NCI-H1694 treated with DMSO at 0.1 percent for 48 hours (cell line): Measurements from ENCODE around the gene SETD2.
"Not testable (repeated sequence)": the region's sequence is repeated elsewhere in the genome, so short reads cannot be mapped to it uniquely, and the experiment has no call there.

Experiments used
- DNase-seq: peaks from one replicate; lab custom pipeline; 2025; lab: John Stamatoyannopoulos, UW

SETD2 gene

DNA sequence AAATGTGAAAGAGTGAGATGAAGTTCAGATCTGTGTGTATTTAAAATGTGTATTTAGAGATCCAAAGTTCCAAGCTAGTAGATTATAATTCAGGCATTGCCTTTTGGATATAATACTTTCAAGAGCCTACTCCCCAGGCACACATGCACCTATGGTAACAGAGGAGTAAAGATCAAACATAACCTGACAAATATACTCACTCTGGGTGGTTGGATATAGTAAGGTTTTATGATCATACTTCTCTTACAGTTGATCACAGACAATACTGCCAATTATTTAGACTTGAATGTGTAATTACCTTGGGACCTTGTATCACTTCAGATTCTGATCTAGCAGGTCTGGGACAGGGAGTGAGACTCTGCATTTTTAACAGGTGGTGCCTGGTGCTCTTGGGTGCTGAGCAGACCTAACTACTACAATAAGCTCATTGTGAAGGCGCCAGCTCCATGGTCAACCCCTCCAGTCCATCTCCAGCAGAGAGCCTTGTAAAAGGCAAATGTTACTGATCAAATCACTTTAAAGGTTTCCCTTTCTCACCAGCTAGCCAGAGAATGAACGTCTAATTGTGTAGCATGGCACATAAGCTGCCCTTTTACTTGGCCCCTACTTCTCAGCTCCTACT lies 128.9 kb downstream of the SETD2 start:
- no peak for DNase-seq

GRCh38 chr3:47031041-47031440 lies 132.9 kb downstream of the SETD2 start:
- DNase-seq: not testable (repeated sequence)

- DNase-seq: no peak
These were observed 135.2 kb downstream of the SETD2 start for GRCh38 chr3:47028667-47029066.

DNA sequence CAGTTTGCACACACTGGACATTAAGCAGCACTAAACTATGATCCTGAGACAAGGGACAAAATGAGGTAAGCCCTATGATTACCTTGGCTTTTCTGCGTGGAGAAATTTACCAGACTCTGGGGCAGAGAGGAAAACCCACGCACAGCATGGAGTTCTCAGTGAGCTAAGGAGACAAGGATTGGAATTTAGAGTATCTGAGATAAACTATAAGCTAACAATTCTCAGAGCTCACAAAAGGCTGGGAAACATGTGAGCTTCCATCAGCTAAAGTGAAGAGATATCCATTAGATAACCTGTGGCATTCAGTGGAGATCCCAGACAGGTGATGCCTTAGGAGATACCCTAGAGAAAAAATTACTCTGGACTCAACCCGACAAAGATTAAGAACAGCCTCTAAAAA lies 135.8 kb downstream of the SETD2 start:
- no peak for DNase-seq

- DNase-seq: not testable (repeated sequence)
These were observed 137.5 kb downstream of the SETD2 start for GRCh38 chr3:47026432-47026831.

GRCh38 chr3:47024932-47025331 lies 139.0 kb downstream of the SETD2 start:
- DNase-seq: no peak

- DNase-seq: no peak
These were observed 141.3 kb downstream of the SETD2 start for GRCh38 chr3:47022641-47023071.

- no peak for DNase-seq
These were observed 143.6 kb downstream of the SETD2 start for GRCh38 chr3:47020311-47020710.

DNA sequence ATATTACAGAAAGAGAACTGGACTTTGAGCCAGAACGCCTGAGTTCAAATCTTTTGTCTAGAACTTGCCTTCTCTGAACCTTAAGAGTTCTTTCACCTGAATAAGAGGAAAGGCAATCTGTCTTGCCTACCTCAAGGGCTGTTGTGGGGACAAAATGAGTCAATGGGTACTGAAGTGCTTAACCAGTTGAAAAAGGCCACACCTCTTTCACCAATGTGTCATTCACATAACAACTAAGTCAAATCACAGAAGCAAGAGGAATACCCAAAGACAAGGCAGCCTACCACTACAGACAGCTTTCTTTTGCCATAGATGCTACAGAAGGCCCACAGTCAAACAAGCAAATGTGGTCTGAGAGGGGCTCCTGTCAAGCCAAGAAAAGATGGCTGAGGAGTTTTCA lies 144.7 kb downstream of the SETD2 start:
- no peak for DNase-seq

GRCh38 chr3:47018269-47018611 lies 145.7 kb downstream of the SETD2 start:
- DNase-seq: no peak

- no peak for DNase-seq
These were observed 146.2 kb downstream of the SETD2 start for GRCh38 chr3:47017504-47018268.

- no peak for DNase-seq
These were observed 146.9 kb downstream of the SETD2 start for GRCh38 chr3:47016934-47017435.

DNA sequence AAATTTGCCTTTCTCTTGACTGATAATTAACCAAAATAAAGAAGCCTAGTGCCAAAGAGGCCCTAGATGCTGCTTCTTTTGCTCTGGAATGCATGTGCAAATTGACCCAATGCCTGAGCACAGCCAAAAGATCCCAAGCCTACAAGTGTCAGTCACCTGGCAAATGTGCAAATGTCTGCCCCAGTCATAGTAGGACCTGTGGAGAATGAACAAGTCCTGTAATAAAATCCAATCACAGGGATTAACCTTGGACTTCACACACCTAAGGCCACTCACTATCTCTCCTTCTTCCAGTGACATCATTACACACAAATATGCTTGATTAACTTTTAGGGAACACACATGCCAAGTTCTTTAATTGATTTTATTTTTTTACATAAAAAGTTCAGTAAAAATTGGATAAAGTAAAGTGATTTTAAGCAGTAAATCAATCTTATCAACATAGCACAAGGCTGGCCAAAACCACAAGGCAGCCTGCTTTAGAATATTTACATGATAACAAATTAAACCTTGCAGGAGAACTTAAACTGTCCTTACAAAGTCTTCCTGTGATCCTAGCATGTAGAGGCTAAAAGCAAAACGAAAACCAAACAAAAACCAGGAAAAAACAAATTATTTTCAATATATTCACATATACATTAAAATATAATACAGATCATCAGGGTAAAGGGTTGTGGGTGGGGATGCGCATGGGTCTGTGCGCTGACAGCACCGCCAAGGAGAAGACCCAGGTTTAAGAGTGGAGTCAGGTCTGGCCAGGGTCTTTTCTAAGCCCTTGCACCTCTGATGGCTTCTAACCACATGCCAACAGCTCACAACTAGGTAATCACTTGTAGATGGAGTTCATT lies 147.6 kb downstream of the SETD2 start:
- no peak for DNase-seq

DNA sequence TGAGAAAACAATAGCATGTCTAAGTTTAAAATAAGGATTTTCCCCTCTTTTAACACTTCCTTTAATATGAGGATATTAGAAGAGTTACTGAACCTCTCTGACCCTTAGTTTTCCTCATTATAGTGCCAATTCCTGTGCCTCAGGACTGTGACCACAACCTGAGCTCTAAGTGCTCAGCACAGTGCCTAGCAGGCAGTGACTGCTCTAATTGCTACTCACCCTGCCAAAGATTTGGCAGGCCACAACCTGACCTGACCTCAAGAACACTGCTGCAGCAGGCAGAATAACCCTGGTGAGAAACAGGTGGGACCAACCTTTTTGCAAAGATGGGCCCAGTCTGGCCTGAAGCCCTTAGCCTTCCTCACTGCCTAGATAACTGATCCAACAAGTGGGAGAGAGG lies 148.8 kb downstream of the SETD2 start:
- DNase-seq: no peak

GRCh38 chr3:47014036-47014435 lies 149.9 kb downstream of the SETD2 start:
- no peak for DNase-seq

- DNase-seq: no peak
These were observed 150.7 kb downstream of the SETD2 start for GRCh38 chr3:47013231-47013630.

DNA sequence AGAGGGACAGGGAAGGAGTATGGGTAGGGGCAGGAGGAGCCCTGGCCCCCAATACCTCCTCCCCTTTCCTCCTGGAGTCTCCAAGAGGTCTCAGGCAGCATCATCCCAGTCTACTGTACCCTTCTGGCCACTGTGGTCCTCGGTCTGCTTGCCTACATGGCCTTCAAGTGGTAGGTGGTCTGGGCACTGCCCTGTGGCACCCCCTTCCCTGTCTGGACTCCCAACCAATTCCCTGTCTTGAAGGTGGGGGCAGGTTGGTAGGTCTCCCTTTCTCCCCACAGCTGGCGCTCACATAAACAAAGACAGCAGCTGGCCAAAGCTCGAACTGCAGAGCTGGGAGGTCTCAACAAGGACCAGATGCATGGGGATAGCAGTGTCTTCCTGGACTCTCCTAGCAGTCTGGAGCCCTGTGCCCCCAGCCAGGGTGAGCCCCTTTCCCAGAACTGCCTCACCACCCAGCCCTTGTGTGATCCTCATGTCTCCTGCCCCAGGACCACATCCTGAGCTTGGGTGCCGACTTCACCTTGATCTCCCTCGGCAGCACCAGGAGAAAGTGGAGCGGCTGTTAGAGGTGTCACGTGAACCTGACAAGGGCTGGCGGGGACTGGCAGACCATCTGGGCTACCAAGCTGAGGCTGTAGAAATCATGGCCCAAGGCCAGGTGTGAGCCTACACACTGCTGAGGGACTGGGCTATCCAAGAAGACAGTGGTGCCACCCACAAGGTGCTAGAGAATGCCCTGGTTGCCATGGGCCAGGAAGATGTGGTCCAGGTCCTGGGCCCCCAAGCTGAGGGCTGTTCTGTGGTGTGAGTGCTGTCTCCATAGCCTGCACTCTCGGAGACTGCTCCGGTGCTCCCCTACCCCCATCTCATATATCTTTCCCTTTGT lies 151.3 kb downstream of the SETD2 start:
- peak; percentile 57 for DNase-seq

GRCh38 chr3:47011371-47011770 lies 152.5 kb downstream of the SETD2 start:
- no peak for DNase-seq

- no peak for DNase-seq
These were observed 153.0 kb downstream of the SETD2 start for GRCh38 chr3:47010910-47011309.

DNA sequence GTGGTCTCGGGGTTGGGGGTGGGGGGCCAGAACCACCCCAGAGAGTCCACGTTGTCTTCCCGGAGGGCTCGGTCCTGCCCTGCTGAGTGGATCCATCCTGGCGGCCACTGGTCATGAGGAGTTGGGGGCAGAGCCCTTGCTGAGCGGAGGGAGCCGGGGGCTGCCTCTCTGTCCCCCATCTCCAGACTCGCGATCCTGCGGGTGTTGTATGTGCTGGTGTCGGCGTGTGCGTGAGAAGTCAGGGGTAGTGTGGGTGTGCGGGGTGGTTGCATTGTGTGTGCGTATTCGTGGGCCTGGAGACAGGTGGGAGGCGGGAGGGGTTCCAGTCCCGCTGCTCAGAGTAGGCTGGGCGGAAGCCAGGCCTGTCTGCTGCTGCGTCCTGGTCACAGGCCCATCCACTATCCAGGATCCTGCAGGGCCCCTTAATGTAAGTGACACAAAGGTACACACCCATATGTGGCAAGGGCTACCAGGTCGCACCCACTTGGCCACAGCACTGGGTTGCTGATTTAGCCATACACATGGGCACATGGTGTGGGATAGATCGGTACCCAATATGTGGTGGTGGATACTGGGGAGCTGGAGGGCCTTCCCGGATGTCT lies 153.7 kb downstream of the SETD2 start:
- DNase-seq: no peak
